SJSA1 (cell line): ENCODE data around the gene BAIAP2. TPM values are rescaled to one million over a fixed set of nuclear protein-coding genes. Genes with fewer than 3 reads are reported as not detected.

ENCODE experiments used
- DNase-seq, 2 experiments: peaks; one replicate each; pipeline ENCODE4 v3.0.0-alpha.2; 2015 to 2020; ENCODE audit warnings: low spot score in 2 of 2, low read depth in 1 of 2
- H3K27ac ChIP-seq: fragments of 250-450 bp; sonication (Bioruptor Pico); 2 replicates; pipeline ENCODE4 v1.5.1; 2020; ENCODE audit warnings: mild to moderate bottlenecking, moderate library complexity
- H3K27me3 ChIP-seq: fragments of 250-450 bp; sonication (Bioruptor Pico); replicated peaks from 2 replicates; pipeline ENCODE4 v1.5.1; 2020; ENCODE audit warnings: mild to moderate bottlenecking, moderate library complexity
- H3K36me3 ChIP-seq: fragments of 250-450 bp; sonication (Bioruptor Pico); 2 replicates; pipeline ENCODE4 v1.5.1; 2020; ENCODE audit warnings: mild to moderate bottlenecking
- H3K4me1 ChIP-seq: fragments of 250-450 bp; sonication (Bioruptor Pico); replicated peaks from 2 replicates; pipeline ENCODE4 v1.6.1; 2021; ENCODE audit warnings: mild to moderate bottlenecking
- H3K4me3 ChIP-seq: fragments of 250-450 bp; sonication (Bioruptor Pico); 2 replicates; pipeline ENCODE4 v1.5.1; 2020; ENCODE audit warnings: mild to moderate bottlenecking
- H3K9me3 ChIP-seq: fragments of 250-450 bp; sonication (Bioruptor Pico); replicated peaks from 2 replicates; pipeline ENCODE4 v1.5.1; 2020; ENCODE audit warnings: mild to moderate bottlenecking
- total RNA-seq: library from RNA; depleted of rRNA; stranded (reverse); fragments of >200 nt; shearing (Covaris generic); gene quantifications from 2 replicates; pipeline ENCODE4 v1.2.3, GENCODE V29; 2014

BAIAP2 gene
- total RNA-seq, 1 experiment from 2014 or later: 37.6 TPM

GRCh38 chr17:81157848-81158687, 123.1 kb downstream of the BAIAP2 start:
- no peaks in the 10 kb centered on the region for H3K36me3 ChIP-seq
- no peaks in the 10 kb centered on the region for H3K9me3 ChIP-seq
- DNase-seq: no peak
- H3K4me1 ChIP-seq: peaks cover 9% of the 10 kb centered on the region
- no peak overlapping the region for H3K27ac ChIP-seq
- H3K4me3 ChIP-seq: no peak overlapping the region
- H3K27me3 ChIP-seq: peaks cover 32% of the 10 kb centered on the region

DNA sequence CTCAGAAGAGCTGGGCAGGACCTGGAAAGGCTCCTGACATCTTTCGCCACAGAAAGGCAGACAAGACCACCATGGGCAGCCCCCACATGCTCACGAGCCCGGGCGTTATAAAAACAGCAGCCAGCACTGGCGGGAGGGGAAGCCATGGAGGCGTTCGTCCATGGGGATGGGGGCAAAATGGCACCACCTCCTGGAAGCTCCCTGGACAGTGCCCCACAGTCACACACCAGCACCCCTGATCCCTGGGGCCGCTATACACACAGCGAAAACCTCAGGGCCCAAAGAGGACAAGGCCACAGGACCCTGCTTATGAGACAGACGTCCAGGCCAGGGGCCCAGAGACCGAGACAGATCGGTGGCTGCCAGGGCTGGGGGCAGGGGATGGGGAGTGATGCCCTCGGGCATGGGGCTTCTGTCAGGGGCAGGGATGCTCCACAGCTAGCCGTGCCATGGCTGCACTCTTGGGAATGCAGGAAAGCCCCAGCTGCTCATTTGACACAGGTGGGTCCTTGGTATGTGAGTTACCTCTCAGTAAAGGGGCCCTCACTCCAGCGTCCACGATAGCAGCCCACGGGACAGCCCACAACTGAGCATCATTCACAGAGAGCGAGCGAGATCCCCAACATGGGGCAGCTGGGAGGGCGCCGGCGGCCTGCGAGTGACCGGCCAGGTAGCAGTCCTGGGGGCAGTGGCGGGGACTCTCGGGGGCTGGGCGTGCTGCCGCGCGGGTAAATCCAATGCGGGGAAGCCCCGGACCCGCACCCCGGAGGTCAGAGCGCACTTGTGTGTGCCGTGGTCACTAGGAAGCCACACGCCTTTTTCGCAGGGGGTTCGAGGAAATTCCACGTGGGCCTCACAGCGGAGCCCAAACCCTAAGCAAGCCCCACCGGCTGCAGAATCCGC, 124.0 kb downstream of the BAIAP2 start:
- Histone ChIP-seq H3K9me3 (no peaks in the 10 kb centered on the region), H3K4me1 (peaks cover under 1% of the 10 kb centered on the region), H3K36me3 (no peaks in the 10 kb centered on the region), H3K4me3 (no peak overlapping the region), H3K27me3 (peaks cover 40% of the 10 kb centered on the region), H3K27ac (no peak overlapping the region)
- no peak for DNase-seq

DNA sequence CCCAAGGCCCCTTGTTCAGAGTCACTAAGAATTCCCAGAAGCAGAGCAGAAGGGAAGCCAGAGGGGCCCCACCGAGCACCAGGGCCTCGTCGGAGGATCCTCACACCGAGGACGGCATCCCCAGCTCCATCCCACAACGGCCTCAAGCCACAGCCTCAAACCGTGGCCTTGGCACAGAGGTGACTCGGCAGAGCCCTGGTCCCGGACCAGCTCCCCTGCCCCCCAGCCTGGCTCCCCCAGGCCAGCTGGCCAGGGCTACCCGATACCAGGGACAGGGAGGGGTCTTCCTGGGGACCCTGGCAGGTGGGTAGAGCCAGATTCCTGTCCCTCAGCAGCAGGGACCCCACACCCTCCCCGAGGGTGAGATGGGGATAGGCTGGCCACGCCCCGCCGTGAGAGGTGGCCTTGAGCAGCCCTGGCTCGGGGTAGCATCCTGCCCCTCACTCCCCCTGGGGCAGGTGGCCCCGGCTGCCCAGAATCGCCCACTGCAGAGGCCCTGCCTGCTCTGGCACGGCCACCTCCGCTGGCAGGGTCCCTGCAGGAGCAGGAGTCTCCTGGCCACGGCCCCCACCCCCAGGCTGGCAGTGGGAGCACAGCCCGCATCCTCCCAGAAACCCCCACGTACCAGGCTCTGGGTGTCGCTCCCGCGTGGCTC, 124.8 kb downstream of the BAIAP2 start:
- no peaks in the 10 kb centered on the region for H3K4me1 ChIP-seq

DNA sequence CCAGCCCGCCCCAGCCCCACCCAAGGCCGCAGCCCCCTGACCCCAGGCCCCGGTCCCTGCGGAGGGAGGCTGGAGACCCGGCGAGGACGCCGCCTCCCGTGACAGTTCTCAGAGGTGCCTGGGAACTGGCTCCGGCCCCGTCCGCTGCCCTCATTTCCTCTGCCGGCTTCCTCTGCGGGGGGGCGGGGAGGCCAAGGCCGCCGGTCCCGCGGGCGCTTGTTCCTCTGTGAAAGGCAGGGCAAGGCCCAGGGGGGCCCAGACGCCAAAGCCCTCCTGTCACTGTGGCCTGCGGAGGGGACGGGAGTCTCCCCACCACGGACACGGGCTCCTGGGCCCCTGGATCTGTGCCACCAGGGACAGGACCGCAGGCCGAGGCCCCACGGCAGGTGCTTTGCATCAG, 125.4 kb downstream of the BAIAP2 start:
- Histone ChIP-seq H3K4me3 (no peak overlapping the region), H3K4me1 (no peaks in the 10 kb centered on the region), H3K9me3 (no peaks in the 10 kb centered on the region), H3K27me3 (peaks cover 53% of the 10 kb centered on the region), H3K36me3 (no peaks in the 10 kb centered on the region), H3K27ac (no peak overlapping the region)
- no peak for DNase-seq

More for the DNA sequence above, 124.8 kb downstream of the BAIAP2 start:
- no peak for DNase-seq
- H3K4me3 ChIP-seq: no peak overlapping the region
- no peaks in the 10 kb centered on the region for H3K36me3 ChIP-seq
- no peaks in the 10 kb centered on the region for H3K9me3 ChIP-seq
- H3K27me3 ChIP-seq: peaks cover 48% of the 10 kb centered on the region
- H3K27ac ChIP-seq: no peak overlapping the region

- H3K27ac ChIP-seq: no peak overlapping the region
- DNase-seq: no peak
- H3K36me3 ChIP-seq: no peaks in the 10 kb centered on the region
- H3K4me1 ChIP-seq: no peaks in the 10 kb centered on the region; the same call in 1 of the 2 replicates
- H3K4me3 ChIP-seq: no peak overlapping the region
- H3K27me3 ChIP-seq: peaks cover 58% of the 10 kb centered on the region
- no peaks in the 10 kb centered on the region for H3K9me3 ChIP-seq
These were observed 125.9 kb downstream of the BAIAP2 start for GRCh38 chr17:81160747-81161453.

GRCh38 chr17:81161536-81161935, 126.6 kb downstream of the BAIAP2 start:
- H3K36me3 ChIP-seq: no peaks in the 10 kb centered on the region
- no peak for DNase-seq
- no peak overlapping the region for H3K4me3 ChIP-seq
- H3K27ac ChIP-seq: no peak overlapping the region
- no peaks in the 10 kb centered on the region; the same call in 1 of the 2 replicates for H3K9me3 ChIP-seq
- peaks cover 60% of the 10 kb centered on the region for H3K27me3 ChIP-seq
- H3K4me1 ChIP-seq: no peaks in the 10 kb centered on the region; the same call in 1 of the 2 replicates

DNA sequence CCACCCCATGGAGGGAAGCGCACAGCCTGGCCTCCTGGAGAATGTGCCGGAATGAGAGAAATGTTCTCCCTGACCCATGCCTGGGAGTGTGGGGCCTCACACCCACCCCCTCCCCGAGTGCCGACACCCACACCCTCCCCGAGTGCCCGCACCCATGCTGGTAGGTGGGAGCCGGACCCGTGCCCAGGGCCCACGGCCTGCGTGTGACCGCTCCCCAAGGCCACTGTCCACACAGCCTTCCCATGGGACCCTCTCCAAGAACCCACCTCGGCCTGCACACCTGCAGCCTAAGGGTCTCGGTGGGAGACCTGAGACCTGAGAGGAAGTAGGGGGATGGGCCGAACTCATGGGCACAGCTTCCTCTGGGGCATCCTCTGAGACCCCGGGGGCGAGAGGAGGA, 127.0 kb downstream of the BAIAP2 start:
- peaks cover 64% of the 10 kb centered on the region for H3K27me3 ChIP-seq
- DNase-seq: no peak
- no peaks in the 10 kb centered on the region; the same call in 1 of the 2 replicates for H3K4me1 ChIP-seq
- no peaks in the 10 kb centered on the region for H3K36me3 ChIP-seq
- H3K27ac ChIP-seq: no peak overlapping the region
- peaks cover 4% of the 10 kb centered on the region for H3K9me3 ChIP-seq
- no peak overlapping the region for H3K4me3 ChIP-seq

DNA sequence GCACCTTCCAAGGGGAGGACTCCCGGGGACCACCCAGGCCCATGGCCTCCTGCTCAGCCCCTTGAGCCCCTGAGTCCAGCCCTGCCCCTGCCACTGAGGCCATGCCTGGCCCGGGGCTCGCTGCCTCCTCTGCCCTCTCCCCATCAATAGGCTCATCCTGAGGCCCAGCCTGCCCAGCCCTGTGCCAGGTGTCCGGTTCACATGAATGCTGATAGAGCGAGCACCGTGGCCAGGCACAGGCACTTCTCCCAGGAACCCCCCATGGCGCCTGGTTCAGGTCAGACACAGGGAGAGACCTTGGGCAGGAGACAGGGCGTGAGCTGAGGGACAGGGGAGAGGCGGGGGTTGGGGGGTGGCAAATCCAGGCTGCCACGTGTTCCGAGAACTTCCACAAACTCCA, 127.5 kb downstream of the BAIAP2 start:
- no peak overlapping the region for H3K27ac ChIP-seq
- no peak overlapping the region for H3K4me3 ChIP-seq

DNA sequence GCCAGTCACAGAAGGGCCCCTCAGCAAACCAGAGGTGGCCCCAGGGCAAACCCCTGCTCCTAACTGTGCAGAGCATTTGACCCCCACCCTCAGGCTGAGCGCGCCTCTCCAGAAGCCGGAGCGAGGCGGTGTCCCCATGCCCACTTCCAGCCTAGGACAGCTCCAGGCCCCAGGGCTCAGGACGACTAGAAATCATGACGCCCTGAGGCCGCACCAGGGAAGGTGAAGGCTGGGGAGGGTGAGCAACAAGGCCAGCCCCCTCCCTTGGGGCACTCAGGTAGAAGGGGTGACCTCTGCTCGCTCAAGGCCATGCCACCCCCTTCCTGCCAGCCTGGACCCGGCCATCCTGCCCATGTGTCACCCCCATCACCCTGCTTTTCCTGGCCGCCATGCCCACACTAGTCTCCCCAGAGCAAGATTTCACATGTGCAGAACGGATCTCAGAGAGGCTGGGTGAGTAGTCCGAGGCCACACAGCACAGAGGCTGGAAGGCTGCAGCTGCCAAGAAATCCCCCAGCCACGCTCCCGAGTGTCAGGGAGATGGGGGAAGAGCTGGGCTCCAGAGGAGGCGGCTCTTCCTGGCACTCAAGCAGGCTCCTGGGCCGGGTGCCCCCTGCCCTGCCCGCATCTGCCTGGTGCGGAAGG, 128.2 kb downstream of the BAIAP2 start:
- Histone ChIP-seq H3K27ac (no peak overlapping the region), H3K36me3 (no peaks in the 10 kb centered on the region), H3K9me3 (peaks cover 6% of the 10 kb centered on the region), H3K4me3 (no peak overlapping the region), H3K4me1 (no peaks in the 10 kb centered on the region; the same call in 1 of the 2 replicates), H3K27me3 (peaks cover 73% of the 10 kb centered on the region)
- DNase-seq: no peak

More for the DNA sequence above, 127.5 kb downstream of the BAIAP2 start:
- Histone ChIP-seq H3K9me3 (peaks cover 6% of the 10 kb centered on the region), H3K36me3 (no peaks in the 10 kb centered on the region), H3K4me1 (no peaks in the 10 kb centered on the region; the same call in 1 of the 2 replicates), H3K27me3 (peaks cover 69% of the 10 kb centered on the region)
- no peak for DNase-seq

- Histone ChIP-seq H3K27me3 (peaks cover 71% of the 10 kb centered on the region), H3K4me3 (no peak overlapping the region), H3K9me3 (peaks cover 6% of the 10 kb centered on the region), H3K27ac (no peak overlapping the region), H3K4me1 (no peaks in the 10 kb centered on the region; the same call in 1 of the 2 replicates), H3K36me3 (no peaks in the 10 kb centered on the region)
- no peak for DNase-seq
These were observed 128.9 kb downstream of the BAIAP2 start for GRCh38 chr17:81163703-81164370.

- Histone ChIP-seq H3K27ac (no peak overlapping the region), H3K4me3 (no peak overlapping the region), H3K9me3 (peaks cover 6% of the 10 kb centered on the region), H3K36me3 (no peaks in the 10 kb centered on the region), H3K27me3 (peaks cover 78% of the 10 kb centered on the region), H3K4me1 (no peaks in the 10 kb centered on the region; the same call in 1 of the 2 replicates)
- no peak for DNase-seq
These were observed 129.7 kb downstream of the BAIAP2 start for GRCh38 chr17:81164371-81165245.
